K562 (cell line): ENCODE data around the gene MLH1. TPM values are rescaled to one million over a fixed set of nuclear protein-coding genes. Genes with fewer than 3 reads are reported as not detected.

Experiments
- HDAC1 ChIP-seq, 2 experiments: fragments of 450-650 bp; IDR thresholded peaks; 2 replicates each; pipeline ENCODE4 v1.6.1; 2016 to 2017; ENCODE audit warnings: inconsistent platforms in 1 of 2, mild to moderate bottlenecking in 1 of 2, moderate library complexity in 1 of 2
- MAFK ChIP-seq: IDR thresholded peaks from 2 replicates; pipeline ENCODE4 v1.6.1; 2011; ENCODE audit warnings: low read length, improper control_type of control experiment
- NR2C2 ChIP-seq, 2 experiments: fragments of 200-800 bp in 1 of 2; sonication (Bioruptor generic) in 1 of 2; sonication (generic) in 1 of 2; formaldehyde crosslinking in 1 of 2; IDR thresholded peaks; 2 replicates each; pipeline versions ENCODE4 v1.6.1 to v1.8.0; 2016 to 2022; ENCODE audit warnings: mild to moderate bottlenecking in 1 of 2, missing compliant biosample characterization in 1 of 2, missing genetic modification characterization in 1 of 2, missing genetic modification reagents in 1 of 2
- RAD21 ChIP-seq, 2 experiments: fragments of 250-450 bp in 1 of 2; fragments of 450-650 bp in 1 of 2; sonication (Bioruptor Pico) in 1 of 2; formaldehyde crosslinking in 1 of 2; IDR thresholded peaks in 1 of 2; conservative IDR thresholded peaks in 1 of 2; 2 replicates each; pipeline versions ENCODE4 v1.4.0 to v1.8.0; 2020 to 2022; ENCODE audit warnings: mild to moderate bottlenecking in 2 of 2, moderate library complexity in 1 of 2
- SMAD3 ChIP-seq: fragments of 450-650 bp; formaldehyde crosslinking; conservative IDR thresholded peaks from 2 replicates; pipeline ENCODE4 v1.4.0; 2020; ENCODE audit warnings: mild to moderate bottlenecking
- TCF3 ChIP-seq: sonication (generic); formaldehyde crosslinking; IDR thresholded peaks from 2 replicates; pipeline ENCODE4 v1.4.0; 2020; ENCODE audit warnings: mild to moderate bottlenecking, missing genetic modification reagents
- XRCC3 ChIP-seq: fragments of 450-650 bp; IDR thresholded peaks from 2 replicates; pipeline ENCODE4 v1.6.1; 2017; ENCODE audit warnings: mild to moderate bottlenecking, moderate library complexity
- polyA plus RNA-seq, 8 experiments: library from polyadenylated mRNA; depleted of rRNA in 4 of 8; stranded (reverse) in 5 of 8; unstranded in 3 of 8; fragments of >200 nt; fragmentation: Nextera tagmentation in 2 of 8; fragmentation: Illumina TruSeq in 1 of 8; extraction: Ambion mirVana in 2 of 8; extraction: Trizol in 1 of 8; gene quantifications; 2 replicates each; pipeline versions ENCODE4 v1.2.1 to v1.2.3, GENCODE V29; 2011 to 2014; ENCODE audit warnings: inconsistent platforms in 1 of 8, missing spikeins in 1 of 8
- total RNA-seq, 7 experiments: library from RNA; depleted of rRNA in 6 of 7; stranded (reverse); fragments of >200 nt in 6 of 7; fragmentation: Illumina TruSeq in 2 of 7; extraction: Trizol in 2 of 7; gene quantifications; 2 replicates each; pipeline versions ENCODE4 v1.2.1 to v1.2.3, GENCODE V29; 2011 to 2021; ENCODE audit warnings: low replicate concordance in 1 of 7
- TF ChIP-seq, protein P1 (sequence below), 2 experiments: fragments of 450-650 bp; formaldehyde crosslinking in 1 of 2; IDR thresholded peaks; 2 replicates each; pipeline versions ENCODE4 v1.4.0 to v1.6.1; 2014 to 2020; ENCODE audit warnings: mild to moderate bottlenecking in 2 of 2, borderline replicate concordance in 1 of 2, low read depth in 1 of 2
- TF ChIP-seq, protein P2 (sequence below), 3 experiments: fragments of 200-800 bp in 1 of 3; fragments of 250-450 bp in 1 of 3; fragments of 450-650 bp in 1 of 3; sonication (Bioruptor Pico) in 1 of 3; sonication (Bioruptor generic) in 1 of 3; formaldehyde crosslinking in 1 of 3; IDR thresholded peaks; 2 replicates each; pipeline versions ENCODE4 v1.6.1 to v1.8.0; 2016 to 2022; ENCODE audit warnings: mild to moderate bottlenecking in 2 of 3, missing genetic modification characterization in 2 of 3, missing compliant biosample characterization in 1 of 3, moderate library complexity in 1 of 3
- TF ChIP-seq, protein P3 (sequence below): sonication (generic); formaldehyde crosslinking; IDR thresholded peaks from 2 replicates; pipeline ENCODE4 v1.8.0; 2022; ENCODE audit warnings: mild to moderate bottlenecking, missing genetic modification reagents

The MLH1 gene
- total and polyA plus RNA-seq, 9 of the 15 experiments (the other 6 are each of a cell fraction or from before 2014, with no cell fraction given) = 76.4 to 155 (median 117) TPM

DNA sequence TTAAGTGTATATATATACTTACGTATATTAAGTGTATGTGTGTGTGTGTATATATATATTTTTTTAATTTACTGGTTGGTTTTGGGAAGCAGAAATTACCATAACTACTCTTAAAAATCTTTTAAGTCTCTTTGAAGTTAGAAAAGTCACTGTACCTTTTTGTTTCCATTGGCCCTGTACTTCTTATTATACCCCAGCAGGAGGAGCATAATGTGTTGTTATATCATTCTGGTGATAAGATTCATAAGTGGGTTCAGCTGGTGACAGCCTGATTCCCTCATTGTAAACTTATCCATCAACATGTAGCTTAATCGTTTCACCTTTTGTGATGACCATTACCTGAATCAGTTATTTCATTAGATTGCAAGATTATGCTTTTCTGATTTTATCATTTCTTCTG lies 30.8 kb downstream of the MLH1 start (continued):
- TF ChIP-seq, protein P1, sequence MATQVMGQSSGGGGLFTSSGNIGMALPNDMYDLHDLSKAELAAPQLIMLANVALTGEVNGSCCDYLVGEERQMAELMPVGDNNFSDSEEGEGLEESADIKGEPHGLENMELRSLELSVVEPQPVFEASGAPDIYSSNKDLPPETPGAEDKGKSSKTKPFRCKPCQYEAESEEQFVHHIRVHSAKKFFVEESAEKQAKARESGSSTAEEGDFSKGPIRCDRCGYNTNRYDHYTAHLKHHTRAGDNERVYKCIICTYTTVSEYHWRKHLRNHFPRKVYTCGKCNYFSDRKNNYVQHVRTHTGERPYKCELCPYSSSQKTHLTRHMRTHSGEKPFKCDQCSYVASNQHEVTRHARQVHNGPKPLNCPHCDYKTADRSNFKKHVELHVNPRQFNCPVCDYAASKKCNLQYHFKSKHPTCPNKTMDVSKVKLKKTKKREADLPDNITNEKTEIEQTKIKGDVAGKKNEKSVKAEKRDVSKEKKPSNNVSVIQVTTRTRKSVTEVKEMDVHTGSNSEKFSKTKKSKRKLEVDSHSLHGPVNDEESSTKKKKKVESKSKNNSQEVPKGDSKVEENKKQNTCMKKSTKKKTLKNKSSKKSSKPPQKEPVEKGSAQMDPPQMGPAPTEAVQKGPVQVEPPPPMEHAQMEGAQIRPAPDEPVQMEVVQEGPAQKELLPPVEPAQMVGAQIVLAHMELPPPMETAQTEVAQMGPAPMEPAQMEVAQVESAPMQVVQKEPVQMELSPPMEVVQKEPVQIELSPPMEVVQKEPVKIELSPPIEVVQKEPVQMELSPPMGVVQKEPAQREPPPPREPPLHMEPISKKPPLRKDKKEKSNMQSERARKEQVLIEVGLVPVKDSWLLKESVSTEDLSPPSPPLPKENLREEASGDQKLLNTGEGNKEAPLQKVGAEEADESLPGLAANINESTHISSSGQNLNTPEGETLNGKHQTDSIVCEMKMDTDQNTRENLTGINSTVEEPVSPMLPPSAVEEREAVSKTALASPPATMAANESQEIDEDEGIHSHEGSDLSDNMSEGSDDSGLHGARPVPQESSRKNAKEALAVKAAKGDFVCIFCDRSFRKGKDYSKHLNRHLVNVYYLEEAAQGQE (IDR thresholded peaks at IDR 0.05; ENCODE audit: borderline replicate concordance) = peak; percentile 43; the same call in 1 of the 2 replicates
- TF ChIP-seq, protein P1 (CRISPR knock-in tag; IDR thresholded peaks at IDR 0.05; ENCODE audit: low read depth) = no peak
- no peak for TF ChIP-seq NR2C2 (CRISPR knock-in tag; IDR thresholded peaks at IDR 0.05)
- no peak for TF ChIP-seq NR2C2 (tag; IDR thresholded peaks at IDR 0.05)
- peak in 1 of 2 experiments; percentile 61; a peak in 2 of 4 replicates for TF ChIP-seq RAD21 (CRISPR knock-in tag; conservative IDR thresholded peaks at IDR 0.05 in 1 of 2, IDR thresholded peaks at IDR 0.05 in 1 of 2)
- no peak for TF ChIP-seq HDAC1 (IDR thresholded peaks at IDR 0.05)
- TF ChIP-seq MAFK = no peak
- TF ChIP-seq XRCC3 = no peak
- no peak for TF ChIP-seq TCF3 (CRISPR knock-in tag)
- no peak for TF ChIP-seq SMAD3 (CRISPR knock-in tag)
- TF ChIP-seq, protein P2, sequence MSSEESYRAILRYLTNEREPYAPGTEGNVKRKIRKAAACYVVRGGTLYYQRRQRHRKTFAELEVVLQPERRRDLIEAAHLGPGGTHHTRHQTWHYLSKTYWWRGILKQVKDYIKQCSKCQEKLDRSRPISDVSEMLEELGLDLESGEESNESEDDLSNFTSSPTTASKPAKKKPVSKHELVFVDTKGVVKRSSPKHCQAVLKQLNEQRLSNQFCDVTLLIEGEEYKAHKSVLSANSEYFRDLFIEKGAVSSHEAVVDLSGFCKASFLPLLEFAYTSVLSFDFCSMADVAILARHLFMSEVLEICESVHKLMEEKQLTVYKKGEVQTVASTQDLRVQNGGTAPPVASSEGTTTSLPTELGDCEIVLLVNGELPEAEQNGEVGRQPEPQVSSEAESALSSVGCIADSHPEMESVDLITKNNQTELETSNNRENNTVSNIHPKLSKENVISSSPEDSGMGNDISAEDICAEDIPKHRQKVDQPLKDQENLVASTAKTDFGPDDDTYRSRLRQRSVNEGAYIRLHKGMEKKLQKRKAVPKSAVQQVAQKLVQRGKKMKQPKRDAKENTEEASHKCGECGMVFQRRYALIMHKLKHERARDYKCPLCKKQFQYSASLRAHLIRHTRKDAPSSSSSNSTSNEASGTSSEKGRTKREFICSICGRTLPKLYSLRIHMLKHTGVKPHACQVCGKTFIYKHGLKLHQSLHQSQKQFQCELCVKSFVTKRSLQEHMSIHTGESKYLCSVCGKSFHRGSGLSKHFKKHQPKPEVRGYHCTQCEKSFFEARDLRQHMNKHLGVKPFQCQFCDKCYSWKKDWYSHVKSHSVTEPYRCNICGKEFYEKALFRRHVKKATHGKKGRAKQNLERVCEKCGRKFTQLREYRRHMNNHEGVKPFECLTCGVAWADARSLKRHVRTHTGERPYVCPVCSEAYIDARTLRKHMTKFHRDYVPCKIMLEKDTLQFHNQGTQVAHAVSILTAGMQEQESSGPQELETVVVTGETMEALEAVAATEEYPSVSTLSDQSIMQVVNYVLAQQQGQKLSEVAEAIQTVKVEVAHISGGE (CRISPR knock-in tag; IDR thresholded peaks at IDR 0.05) = no peak
- TF ChIP-seq, protein P3, sequence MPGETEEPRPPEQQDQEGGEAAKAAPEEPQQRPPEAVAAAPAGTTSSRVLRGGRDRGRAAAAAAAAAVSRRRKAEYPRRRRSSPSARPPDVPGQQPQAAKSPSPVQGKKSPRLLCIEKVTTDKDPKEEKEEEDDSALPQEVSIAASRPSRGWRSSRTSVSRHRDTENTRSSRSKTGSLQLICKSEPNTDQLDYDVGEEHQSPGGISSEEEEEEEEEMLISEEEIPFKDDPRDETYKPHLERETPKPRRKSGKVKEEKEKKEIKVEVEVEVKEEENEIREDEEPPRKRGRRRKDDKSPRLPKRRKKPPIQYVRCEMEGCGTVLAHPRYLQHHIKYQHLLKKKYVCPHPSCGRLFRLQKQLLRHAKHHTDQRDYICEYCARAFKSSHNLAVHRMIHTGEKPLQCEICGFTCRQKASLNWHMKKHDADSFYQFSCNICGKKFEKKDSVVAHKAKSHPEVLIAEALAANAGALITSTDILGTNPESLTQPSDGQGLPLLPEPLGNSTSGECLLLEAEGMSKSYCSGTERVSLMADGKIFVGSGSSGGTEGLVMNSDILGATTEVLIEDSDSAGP (CRISPR knock-in tag) = no peak
